ENCODE results near the gene HOXA7.
A peak's percentile ranks its signal among the peaks of the same experiment; 100 is the strongest.

- TF ChIP-seq, protein P1, sequence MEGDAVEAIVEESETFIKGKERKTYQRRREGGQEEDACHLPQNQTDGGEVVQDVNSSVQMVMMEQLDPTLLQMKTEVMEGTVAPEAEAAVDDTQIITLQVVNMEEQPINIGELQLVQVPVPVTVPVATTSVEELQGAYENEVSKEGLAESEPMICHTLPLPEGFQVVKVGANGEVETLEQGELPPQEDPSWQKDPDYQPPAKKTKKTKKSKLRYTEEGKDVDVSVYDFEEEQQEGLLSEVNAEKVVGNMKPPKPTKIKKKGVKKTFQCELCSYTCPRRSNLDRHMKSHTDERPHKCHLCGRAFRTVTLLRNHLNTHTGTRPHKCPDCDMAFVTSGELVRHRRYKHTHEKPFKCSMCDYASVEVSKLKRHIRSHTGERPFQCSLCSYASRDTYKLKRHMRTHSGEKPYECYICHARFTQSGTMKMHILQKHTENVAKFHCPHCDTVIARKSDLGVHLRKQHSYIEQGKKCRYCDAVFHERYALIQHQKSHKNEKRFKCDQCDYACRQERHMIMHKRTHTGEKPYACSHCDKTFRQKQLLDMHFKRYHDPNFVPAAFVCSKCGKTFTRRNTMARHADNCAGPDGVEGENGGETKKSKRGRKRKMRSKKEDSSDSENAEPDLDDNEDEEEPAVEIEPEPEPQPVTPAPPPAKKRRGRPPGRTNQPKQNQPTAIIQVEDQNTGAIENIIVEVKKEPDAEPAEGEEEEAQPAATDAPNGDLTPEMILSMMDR (conservative IDR thresholded peaks at IDR 0.05; ENCODE audit: low read depth in 2 of 2): no peak
- TF ChIP-seq ETS1 (IDR thresholded peaks at IDR 0.05) (no peak), EZH2 (IDR thresholded peaks at IDR 0.05; ENCODE audit: low read depth, unreplicated experiment) (peak; percentile 100)
These were observed 1.3 kb downstream of the HOXA7 start for GRCh38 chr7:27154901-27155815.

Data from GM23338 (cell line).